ENCODE data around the gene TPK1. TPM values are rescaled to one million over a fixed set of nuclear protein-coding genes. Genes with fewer than 3 reads are reported as not detected.

The TPK1 gene
- total RNA-seq, 2 donors from 2014 or later = 4.1 to 6.4 TPM

- no peak overlapping the region for H3K27ac ChIP-seq
- H3K4me3 ChIP-seq = no peak overlapping the region
- H3K4me1 ChIP-seq = no peaks in the 10 kb centered on the region
- H3K27me3 ChIP-seq = no peaks in the 10 kb centered on the region
- no peaks in the 10 kb centered on the region for H3K36me3 ChIP-seq
- H3K9me3 ChIP-seq = no peaks in the 10 kb centered on the region
- no peak for TF ChIP-seq CTCF (IDR thresholded peaks at IDR 0.05)
- no peak for DNase-seq (ENCODE audit: low spot score)
Observed at GRCh38 chr7:144659211-144659610, 176.6 kb downstream of the TPK1 start.

- Histone ChIP-seq H3K36me3 (no peaks in the 10 kb centered on the region), H3K27me3 (no peaks in the 10 kb centered on the region), H3K9me3 (no peaks in the 10 kb centered on the region), H3K27ac (no peak overlapping the region), H3K4me1 (no peaks in the 10 kb centered on the region), H3K4me3 (no peak overlapping the region)
- TF ChIP-seq CTCF (IDR thresholded peaks at IDR 0.05) = peak in 1 of 2 donors; percentile 19
- no peak for DNase-seq (ENCODE audit: low spot score)
Observed at GRCh38 chr7:144656965-144657517, 178.8 kb downstream of the TPK1 start.

DNA sequence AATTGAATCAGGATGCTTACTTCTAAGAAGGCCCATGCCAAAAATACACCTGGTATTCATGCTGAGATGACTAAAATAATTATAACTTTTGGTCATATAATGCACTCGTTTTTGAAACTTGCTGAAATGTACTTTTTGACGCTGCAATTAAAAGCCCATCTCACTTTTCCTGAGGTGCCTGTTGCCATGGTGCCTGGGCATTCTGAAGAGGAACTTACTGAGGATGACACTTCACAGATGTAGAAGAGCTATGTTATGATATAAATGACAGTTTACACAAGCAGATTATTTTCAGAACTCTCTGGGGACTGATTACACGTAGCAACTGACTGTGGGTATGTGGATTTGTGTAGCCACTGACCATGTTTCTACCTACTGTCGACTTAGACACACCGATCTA, 182.4 kb downstream of the TPK1 start:
- Histone ChIP-seq H3K27me3 (no peaks in the 10 kb centered on the region), H3K4me3 (no peak overlapping the region), H3K36me3 (no peaks in the 10 kb centered on the region), H3K27ac (no peak overlapping the region), H3K4me1 (no peaks in the 10 kb centered on the region), H3K9me3 (no peaks in the 10 kb centered on the region)
- no peak for DNase-seq (ENCODE audit: low spot score)
- no peak for TF ChIP-seq CTCF (IDR thresholded peaks at IDR 0.05)

- TF ChIP-seq CTCF (IDR thresholded peaks at IDR 0.05) = no peak
- Histone ChIP-seq H3K4me1 (no peaks in the 10 kb centered on the region), H3K4me3 (no peak overlapping the region), H3K27ac (no peak overlapping the region), H3K9me3 (no peaks in the 10 kb centered on the region), H3K36me3 (no peaks in the 10 kb centered on the region), H3K27me3 (no peaks in the 10 kb centered on the region)
- DNase-seq (ENCODE audit: low spot score) = no peak
Observed at GRCh38 chr7:144650439-144650838, 185.4 kb downstream of the TPK1 start.

- Histone ChIP-seq H3K27me3 (no peaks in the 10 kb centered on the region), H3K4me3 (no peak overlapping the region), H3K4me1 (no peaks in the 10 kb centered on the region), H3K9me3 (no peaks in the 10 kb centered on the region), H3K27ac (no peak overlapping the region), H3K36me3 (no peaks in the 10 kb centered on the region)
- no peak for DNase-seq (ENCODE audit: low spot score)
- TF ChIP-seq CTCF (IDR thresholded peaks at IDR 0.05) = no peak
Observed at GRCh38 chr7:144649120-144649519, 186.7 kb downstream of the TPK1 start.

GRCh38 chr7:144641389-144642044, 194.3 kb downstream of the TPK1 start:
- Histone ChIP-seq H3K4me1 (no peaks in the 10 kb centered on the region), H3K4me3 (no peak overlapping the region), H3K36me3 (no peaks in the 10 kb centered on the region), H3K27ac (no peak overlapping the region), H3K9me3 (no peaks in the 10 kb centered on the region), H3K27me3 (no peaks in the 10 kb centered on the region)
- no peak for DNase-seq (ENCODE audit: low spot score)
- no peak for TF ChIP-seq CTCF (IDR thresholded peaks at IDR 0.05)

All from right atrium auricular region (tissue), 2 donors.